Lung (tissue), 12 donors: ENCODE results near the gene HTT. TPM values are rescaled to one million over a fixed set of nuclear protein-coding genes. Genes with fewer than 3 reads are reported as not detected.
"Not testable (repeated sequence)": the region's sequence is repeated elsewhere in the genome, so short reads cannot be mapped to it uniquely, and the experiment has no call there.

Experiments used
- ATAC-seq: fragments of 200-7000 bp; cut with Tn5 transposase; one replicate; pipeline ENCODE4 v1.9.1; 2020; ENCODE audit warnings: moderate number of reproducible peaks; ENCODE audit not compliant: insufficient read depth, low FRiP score
- DNase-seq, 3 donors: peaks; one replicate each; pipeline ENCODE4 v3.0.0-alpha.2; 2013 to 2017
- H3K27ac ChIP-seq, 2 donors: one replicate each; pipeline ENCODE4 v1.5.1; 2013; ENCODE audit warnings: mild to moderate bottlenecking in 2 of 2, moderate library complexity in 2 of 2, control low read depth in 1 of 2, inconsistent platforms in 1 of 2, low read depth in 1 of 2, low read length in 1 of 2
- H3K27me3 ChIP-seq, 3 donors: one replicate each; pipeline ENCODE4 v1.5.1; 2013; ENCODE audit warnings: low read length in 2 of 3; ENCODE audit not compliant: control insufficient read depth in 3 of 3, insufficient read depth in 3 of 3
- H3K36me3 ChIP-seq, 4 donors: one replicate each; pipeline ENCODE4 v1.5.1; 2013; ENCODE audit warnings: low read length in 4 of 4, mild to moderate bottlenecking in 1 of 4, moderate library complexity in 1 of 4; ENCODE audit not compliant: control insufficient read depth in 4 of 4, insufficient read depth in 4 of 4
- H3K4me1 ChIP-seq, 5 donors: one replicate each; pipeline ENCODE4 v1.5.1; 2013; ENCODE audit warnings: low read length in 5 of 5, mild to moderate bottlenecking in 2 of 5, moderate library complexity in 1 of 5; ENCODE audit not compliant: control insufficient read depth in 5 of 5, insufficient read depth in 5 of 5
- H3K4me3 ChIP-seq: one replicate; pipeline ENCODE4 v1.5.1; 2013; ENCODE audit warnings: mild to moderate bottlenecking, control low read depth, moderate library complexity
- H3K9ac ChIP-seq, 2 donors: one replicate each; pipeline ENCODE4 v1.5.1; 2013; ENCODE audit warnings: low read length in 2 of 2, control low read depth in 1 of 2; ENCODE audit not compliant: insufficient read depth in 1 of 2
- H3K9me3 ChIP-seq, 4 donors: one replicate each; pipeline ENCODE4 v1.5.1; 2013; ENCODE audit warnings: low read length in 3 of 4, mild to moderate bottlenecking in 1 of 4, moderate library complexity in 1 of 4; ENCODE audit not compliant: control insufficient read depth in 4 of 4, insufficient read depth in 3 of 4
- WGBS, 2 donors: extraction: QIAGEN DNeasy Blood & Tissue Kit; methylation state at CpG; one replicate each; pipeline ENCODE4 v1.1.7; 2013; 5-methylcytosine and 5-hydroxymethylcytosine counted together
- polyA plus RNA-seq, 2 donors: library from polyadenylated mRNA; stranded (reverse); fragments of 200-250 nt; gene quantifications; one replicate each; pipeline ENCODE4 v1.2.1, GENCODE V29; 2013
- total RNA-seq, 2 donors: library from RNA; depleted of rRNA in 1 of 2; stranded (reverse); fragments of >200 nt in 1 of 2; gene quantifications; one replicate each; pipeline ENCODE4 v1.2.1, GENCODE V29; 2014 to 2021
- TF ChIP-seq, protein P1 (sequence below): IDR thresholded peaks from 2 replicates; pipeline ENCODE4 v1.5.1; 2012; ENCODE audit warnings: mild to moderate bottlenecking; ENCODE audit errors: control extremely low read depth, extremely low read depth
- donor health status: control.
- donor health status: control.
- donor health status: Bipolar disorder and iron deficiency.
- donor health status: healthy.
- donor health status: DM: yes; HTN: yes; CAD: no.

The HTT gene
- total and polyA plus RNA-seq, 4 donors = 17.0 to 109 (median 48.4) TPM

GRCh38 chr4:3145234-3145924, 70.9 kb downstream of the HTT start:
- DNase-seq = peak in 2 of 3 donors; percentile 49 to 50
- 84 to 92% methylated on average over 2 of the region's 2 CpGs for WGBS, 2 donors
- Histone ChIP-seq H3K27ac (no peak overlapping the region), H3K36me3 (peaks cover 15 to 44% (median 35%) of the 10 kb centered on the region in 4 donors), H3K9ac (no peak overlapping the region), H3K4me1 (no peaks in the 10 kb centered on the region), H3K4me3 (no peak overlapping the region), H3K9me3 (no peaks in the 10 kb centered on the region), H3K27me3 (no peaks in the 10 kb centered on the region)
- ATAC-seq = no peak
- TF ChIP-seq, protein P1, sequence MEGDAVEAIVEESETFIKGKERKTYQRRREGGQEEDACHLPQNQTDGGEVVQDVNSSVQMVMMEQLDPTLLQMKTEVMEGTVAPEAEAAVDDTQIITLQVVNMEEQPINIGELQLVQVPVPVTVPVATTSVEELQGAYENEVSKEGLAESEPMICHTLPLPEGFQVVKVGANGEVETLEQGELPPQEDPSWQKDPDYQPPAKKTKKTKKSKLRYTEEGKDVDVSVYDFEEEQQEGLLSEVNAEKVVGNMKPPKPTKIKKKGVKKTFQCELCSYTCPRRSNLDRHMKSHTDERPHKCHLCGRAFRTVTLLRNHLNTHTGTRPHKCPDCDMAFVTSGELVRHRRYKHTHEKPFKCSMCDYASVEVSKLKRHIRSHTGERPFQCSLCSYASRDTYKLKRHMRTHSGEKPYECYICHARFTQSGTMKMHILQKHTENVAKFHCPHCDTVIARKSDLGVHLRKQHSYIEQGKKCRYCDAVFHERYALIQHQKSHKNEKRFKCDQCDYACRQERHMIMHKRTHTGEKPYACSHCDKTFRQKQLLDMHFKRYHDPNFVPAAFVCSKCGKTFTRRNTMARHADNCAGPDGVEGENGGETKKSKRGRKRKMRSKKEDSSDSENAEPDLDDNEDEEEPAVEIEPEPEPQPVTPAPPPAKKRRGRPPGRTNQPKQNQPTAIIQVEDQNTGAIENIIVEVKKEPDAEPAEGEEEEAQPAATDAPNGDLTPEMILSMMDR = no peak

GRCh38 chr4:3148926-3149325, 74.4 kb downstream of the HTT start:
- Histone ChIP-seq H3K36me3 (peaks cover 11 to 49% (median 40%) of the 10 kb centered on the region in 4 donors), H3K9ac (no peak overlapping the region), H3K4me1 (no peaks in the 10 kb centered on the region), H3K9me3 (no peaks in the 10 kb centered on the region), H3K27me3 (no peaks in the 10 kb centered on the region), H3K27ac (no peak overlapping the region), H3K4me3 (no peak overlapping the region)
- TF ChIP-seq, protein P1 = no peak
- ATAC-seq = no peak
- no peak for DNase-seq

- not testable (repeated sequence) for ATAC-seq
- 91 to 97% methylated on average over 1 of the region's 1 CpG for WGBS, 2 donors
Observed at GRCh38 chr4:3151238-3151637, 76.8 kb downstream of the HTT start.

GRCh38 chr4:3157366-3157765, 82.9 kb downstream of the HTT start:
- Histone ChIP-seq H3K27me3 (no peaks in the 10 kb centered on the region), H3K27ac (no peak overlapping the region), H3K9me3 (peaks cover 0 to 3% (median under 1%) of the 10 kb centered on the region in 4 donors), H3K36me3 (peaks cover 20 to 37% (median 28%) of the 10 kb centered on the region in 4 donors), H3K4me3 (no peak overlapping the region), H3K4me1 (no peaks in the 10 kb centered on the region), H3K9ac (no peak overlapping the region)
- 82 to 84% methylated on average over 4 of the region's 4 CpGs for WGBS, 2 donors
- TF ChIP-seq, protein P1 = no peak
- ATAC-seq (no peak), DNase-seq (no peak)

More at GRCh38 chr4:3151238-3151637, 76.8 kb downstream of the HTT start:
- H3K9ac ChIP-seq, H3K4me1 ChIP-seq, H3K27me3 ChIP-seq, H3K9me3 ChIP-seq, H3K4me3 ChIP-seq, H3K27ac ChIP-seq, DNase-seq: not testable (repeated sequence)
- H3K36me3 ChIP-seq = peaks cover 15 to 48% (median 38%) of the 10 kb centered on the region in 4 donors
